ENCODE measurements around the gene WBP11.
"Not testable (repeated sequence)": the region's sequence is repeated elsewhere in the genome, so short reads cannot be mapped to it uniquely, and the experiment has no call there.

Gene WBP11

GRCh38 chr12:14773685-14774073 lies 29.6 kb downstream of the WBP11 start:
- DNase-seq (ENCODE audit: low spot score in 2 of 2), result no peak
- H3K4me1 Mint-ChIP-seq, result peaks cover 26% of the 10 kb centered on the region
- ATAC-seq (ENCODE audit: low read depth), result peak; percentile 3

DNA sequence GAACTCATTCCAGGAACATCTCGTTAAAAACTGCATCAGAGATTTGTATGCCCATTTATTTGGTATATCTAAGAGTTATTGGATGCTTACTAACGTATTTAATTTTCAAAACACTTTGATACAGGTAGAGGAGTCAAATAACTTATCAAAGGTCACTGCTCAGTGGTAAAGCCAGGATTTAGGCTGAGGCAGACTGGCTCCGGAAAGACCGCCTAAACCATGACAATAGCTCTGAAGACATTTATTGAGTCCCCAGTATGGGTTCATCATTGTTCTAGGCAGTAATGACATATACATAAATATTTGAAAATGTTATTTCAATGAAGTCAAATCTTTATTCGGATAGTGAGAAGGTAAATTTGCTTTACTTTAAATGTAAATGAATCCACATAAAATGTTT lies 30.3 kb downstream of the WBP11 start:
- no peaks in the 10 kb centered on the region for H3K36me3 Mint-ChIP-seq
- DNase-seq (ENCODE audit: low spot score in 2 of 2) (no peak), ATAC-seq (ENCODE audit: low read depth) (no peak)
- no peaks in the 10 kb centered on the region for H3K27me3 Mint-ChIP-seq
- H3K27ac Mint-ChIP-seq, result no peak overlapping the region
- H3K4me1 Mint-ChIP-seq, result peaks cover 26% of the 10 kb centered on the region
- no peaks in the 10 kb centered on the region for H3K9me3 Mint-ChIP-seq
- H3K4me3 Mint-ChIP-seq, result no peak overlapping the region

More at GRCh38 chr12:14773685-14774073, 29.6 kb downstream of the WBP11 start:
- peak overlapping the region; percentile 90 for H3K4me3 Mint-ChIP-seq
- H3K27ac Mint-ChIP-seq, result peak overlapping the region; percentile 92
- H3K9me3 Mint-ChIP-seq, result no peaks in the 10 kb centered on the region
- H3K36me3 Mint-ChIP-seq, result no peaks in the 10 kb centered on the region
- no peaks in the 10 kb centered on the region for H3K27me3 Mint-ChIP-seq

DNA sequence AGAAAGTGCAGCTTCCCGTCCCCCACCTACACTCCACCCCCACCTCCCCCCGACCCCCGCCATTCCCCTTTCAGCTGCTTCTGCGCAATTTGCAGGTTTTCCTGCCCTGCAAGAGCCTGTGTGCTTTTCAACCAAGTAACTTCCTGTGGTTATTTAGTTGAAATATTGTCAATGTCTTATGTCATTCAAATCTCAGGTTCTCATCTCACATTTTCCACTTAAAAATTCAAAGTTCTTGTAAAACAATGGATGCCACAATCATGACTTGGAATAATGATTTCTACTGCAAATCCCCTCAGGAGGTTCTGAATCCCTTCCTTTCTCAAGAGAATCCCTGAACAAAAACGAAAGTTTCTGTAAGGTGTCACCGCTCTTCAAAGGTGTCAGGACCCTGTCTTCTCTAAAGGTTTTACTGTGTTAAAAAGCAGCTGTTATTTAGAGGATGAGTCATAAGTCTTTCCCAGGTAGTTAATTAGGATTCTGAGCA lies 31.6 kb downstream of the WBP11 start:
- peaks cover 29% of the 10 kb centered on the region for H3K4me1 Mint-ChIP-seq
- no peaks in the 10 kb centered on the region for H3K27me3 Mint-ChIP-seq
- ATAC-seq (ENCODE audit: low read depth) (no peak), DNase-seq (ENCODE audit: low spot score in 2 of 2) (no peak)
- H3K27ac Mint-ChIP-seq, result peak overlapping the region; percentile 99
- peak overlapping the region; percentile 64 for H3K4me3 Mint-ChIP-seq
- H3K9me3 Mint-ChIP-seq, result no peaks in the 10 kb centered on the region
- peaks cover 11% of the 10 kb centered on the region for H3K36me3 Mint-ChIP-seq

GRCh38 chr12:14770496-14771461 lies 32.5 kb downstream of the WBP11 start:
- peaks cover 5% of the 10 kb centered on the region for H3K9me3 Mint-ChIP-seq
- peaks cover 19% of the 10 kb centered on the region for H3K36me3 Mint-ChIP-seq
- peak overlapping the region; percentile 99 for H3K27ac Mint-ChIP-seq
- ATAC-seq (ENCODE audit: low read depth) (peak; percentile 19), DNase-seq (ENCODE audit: low spot score in 2 of 2) (peak; percentile 97 to 98)
- no peaks in the 10 kb centered on the region for H3K27me3 Mint-ChIP-seq
- peaks cover 29% of the 10 kb centered on the region for H3K4me1 Mint-ChIP-seq
- H3K4me3 Mint-ChIP-seq, result peak overlapping the region; percentile 94

- ATAC-seq (ENCODE audit: low read depth) (peak; percentile 59), DNase-seq (ENCODE audit: low spot score in 2 of 2) (peak; percentile 96 to 98)
- Mint-ChIP-seq H3K27me3 (no peaks in the 10 kb centered on the region), H3K27ac (peak overlapping the region; percentile 99), H3K36me3 (peaks cover 26% of the 10 kb centered on the region), H3K9me3 (peaks cover 6% of the 10 kb centered on the region), H3K4me1 (peaks cover 24% of the 10 kb centered on the region), H3K4me3 (peak overlapping the region; percentile 94)
Observed at GRCh38 chr12:14769969-14770495, 33.2 kb downstream of the WBP11 start.

DNA sequence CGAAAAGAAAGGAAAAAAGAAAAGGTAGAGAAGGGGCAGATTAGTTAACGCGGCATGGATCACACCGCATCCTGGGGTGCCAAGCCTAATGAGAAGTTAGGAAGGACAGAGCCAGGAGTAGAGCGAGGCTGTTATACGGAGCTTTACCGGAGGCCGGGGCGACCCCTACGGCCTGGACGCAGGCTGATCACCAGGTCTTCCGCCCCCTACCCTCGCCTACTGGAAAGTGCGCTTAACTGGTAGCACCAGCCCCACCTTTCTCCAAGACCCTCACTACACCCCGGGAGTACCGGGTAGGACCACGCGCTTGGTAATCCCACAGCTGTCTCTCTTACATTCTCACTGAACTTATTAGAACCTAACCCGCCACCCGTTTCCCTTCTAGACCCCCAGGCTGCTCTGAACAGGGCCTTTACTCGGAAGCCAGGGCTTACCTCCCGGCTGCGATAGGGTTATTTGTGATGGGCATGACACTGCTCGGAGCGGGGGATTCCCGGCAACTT lies 33.8 kb downstream of the WBP11 start:
- no peaks in the 10 kb centered on the region for H3K27me3 Mint-ChIP-seq
- ATAC-seq (ENCODE audit: low read depth) (peak; percentile 4), DNase-seq (ENCODE audit: low spot score in 2 of 2) (no peak)
- H3K36me3 Mint-ChIP-seq, result peaks cover 29% of the 10 kb centered on the region
- peak overlapping the region; percentile 99 for H3K27ac Mint-ChIP-seq
- H3K4me3 Mint-ChIP-seq, result peak overlapping the region; percentile 94
- H3K4me1 Mint-ChIP-seq, result peaks cover 19% of the 10 kb centered on the region
- peaks cover 6% of the 10 kb centered on the region for H3K9me3 Mint-ChIP-seq

- no peaks in the 10 kb centered on the region for H3K27me3 Mint-ChIP-seq
- H3K36me3 Mint-ChIP-seq, result peaks cover 30% of the 10 kb centered on the region
- ATAC-seq (ENCODE audit: low read depth), result no peak
- H3K9me3 Mint-ChIP-seq, result peaks cover 7% of the 10 kb centered on the region
- DNase-seq (ENCODE audit: low spot score in 2 of 2), result peak; percentile 25 to 26
- peak overlapping the region; percentile 94 for H3K4me3 Mint-ChIP-seq
- H3K27ac Mint-ChIP-seq, result peak overlapping the region; percentile 99
- peaks cover 15% of the 10 kb centered on the region for H3K4me1 Mint-ChIP-seq
Observed at GRCh38 chr12:14768823-14769405, 34.4 kb downstream of the WBP11 start.

DNA sequence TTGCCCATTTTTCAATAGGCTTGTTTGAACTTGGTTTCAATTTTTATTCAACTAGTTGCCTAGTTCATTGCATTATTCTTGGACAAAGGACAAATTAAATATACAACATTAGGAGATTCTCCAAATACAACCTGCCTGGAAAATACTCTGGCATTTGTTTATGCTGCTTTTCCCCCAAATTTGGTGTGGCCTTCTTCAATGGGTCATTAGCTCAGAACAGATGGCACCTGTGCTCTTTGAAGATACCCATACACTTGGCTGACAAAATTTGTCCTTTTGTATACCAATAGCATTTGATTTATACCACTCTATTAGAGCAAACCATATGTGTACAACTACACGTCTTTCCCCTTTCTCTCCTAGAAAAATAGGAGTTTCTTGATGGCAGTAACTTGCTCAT lies 35.7 kb downstream of the WBP11 start:
- Mint-ChIP-seq H3K9me3 (peaks cover 8% of the 10 kb centered on the region), H3K27ac (peak overlapping the region; percentile 99), H3K4me3 (no peak overlapping the region), H3K36me3 (peaks cover 32% of the 10 kb centered on the region), H3K4me1 (peaks cover 16% of the 10 kb centered on the region), H3K27me3 (no peaks in the 10 kb centered on the region)
- ATAC-seq (ENCODE audit: low read depth), result no peak
- DNase-seq (ENCODE audit: low spot score in 2 of 2), result no peak

- no peak for DNase-seq (ENCODE audit: low spot score in 2 of 2)
- ATAC-seq (ENCODE audit: low read depth), result no peak
- peak overlapping the region; percentile 99 for H3K27ac Mint-ChIP-seq
- no peaks in the 10 kb centered on the region for H3K27me3 Mint-ChIP-seq
- peaks cover 13% of the 10 kb centered on the region for H3K4me1 Mint-ChIP-seq
- H3K4me3 Mint-ChIP-seq, result no peak overlapping the region
- peaks cover 11% of the 10 kb centered on the region for H3K9me3 Mint-ChIP-seq
- H3K36me3 Mint-ChIP-seq, result peaks cover 39% of the 10 kb centered on the region
Observed at GRCh38 chr12:14766649-14767215, 36.5 kb downstream of the WBP11 start.

GRCh38 chr12:14766020-14766419 lies 37.3 kb downstream of the WBP11 start:
- H3K4me3 Mint-ChIP-seq; H3K27ac Mint-ChIP-seq; DNase-seq (ENCODE audit: low spot score in 2 of 2); H3K27me3 Mint-ChIP-seq; ATAC-seq (ENCODE audit: low read depth): not testable (repeated sequence)
- Mint-ChIP-seq H3K36me3 (peaks cover 44% of the 10 kb centered on the region), H3K4me1 (peaks cover 12% of the 10 kb centered on the region), H3K9me3 (peaks cover 13% of the 10 kb centered on the region)

DNA sequence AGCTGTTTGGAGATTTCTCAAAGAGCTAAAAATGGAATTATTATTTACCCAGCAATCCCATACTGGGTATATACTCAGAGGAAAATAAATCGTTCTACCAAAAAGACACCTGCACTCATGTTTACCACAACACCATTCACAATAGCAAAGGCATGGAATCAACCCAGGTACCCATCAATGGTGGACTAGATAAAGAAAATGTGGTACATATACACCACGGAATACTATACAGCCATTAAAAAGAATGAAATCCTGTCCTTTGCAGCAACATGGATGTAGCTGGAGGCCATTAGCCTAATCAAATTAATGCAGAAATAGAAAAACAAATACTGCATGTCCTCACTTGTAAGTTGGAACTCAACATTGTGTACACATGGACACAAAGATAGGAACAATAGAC lies 37.9 kb downstream of the WBP11 start:
- Mint-ChIP-seq H3K27ac (no peak overlapping the region), H3K36me3 (peaks cover 47% of the 10 kb centered on the region), H3K4me1 (peaks cover 12% of the 10 kb centered on the region), H3K27me3 (no peaks in the 10 kb centered on the region), H3K4me3 (no peak overlapping the region), H3K9me3 (peaks cover 14% of the 10 kb centered on the region)
- DNase-seq (ENCODE audit: low spot score in 2 of 2) (no peak), ATAC-seq (ENCODE audit: low read depth) (no peak)

DNA sequence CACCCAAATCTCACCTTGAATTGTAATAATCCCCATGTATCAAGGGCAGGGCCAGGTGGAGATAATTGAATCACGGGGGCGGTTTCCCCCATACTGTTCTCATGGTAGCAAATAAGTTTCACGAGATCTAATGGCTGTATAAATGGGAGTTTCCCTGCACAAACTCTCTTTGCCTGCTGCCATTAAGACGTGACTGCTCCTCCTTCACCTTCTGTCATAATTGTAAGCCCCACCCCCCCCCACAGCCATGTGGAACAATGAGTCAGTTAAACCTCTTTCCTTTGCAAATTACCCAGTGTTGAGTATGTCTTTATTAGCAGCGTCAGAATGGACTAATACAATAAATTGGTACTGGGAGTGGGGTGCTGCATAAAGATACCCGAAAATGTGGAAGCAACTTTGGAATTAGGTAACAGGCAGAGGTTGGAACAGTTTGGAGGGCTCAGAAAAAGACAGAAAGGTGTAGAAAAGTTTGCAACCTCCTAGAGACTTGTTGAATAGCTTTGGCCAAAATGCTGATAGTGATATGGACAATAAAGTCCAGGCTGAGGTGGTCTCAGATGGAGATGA lies 43.5 kb downstream of the WBP11 start:
- H3K27ac Mint-ChIP-seq, result not testable (repeated sequence)

GRCh38 chr12:14756334-14757143 lies 46.7 kb downstream of the WBP11 start:
- DNase-seq (ENCODE audit: low spot score in 2 of 2) (no peak), ATAC-seq (ENCODE audit: low read depth) (no peak)
- no peak overlapping the region for H3K27ac Mint-ChIP-seq
- peaks cover 7% of the 10 kb centered on the region for H3K9me3 Mint-ChIP-seq
- H3K27me3 Mint-ChIP-seq, result no peaks in the 10 kb centered on the region
- H3K4me3 Mint-ChIP-seq, result no peak overlapping the region
- peaks cover 18% of the 10 kb centered on the region for H3K36me3 Mint-ChIP-seq
- H3K4me1 Mint-ChIP-seq, result peaks cover 3% of the 10 kb centered on the region

More for the DNA sequence above, 43.5 kb downstream of the WBP11 start:
- H3K27me3 Mint-ChIP-seq; H3K4me1 Mint-ChIP-seq; ATAC-seq (ENCODE audit: low read depth); H3K4me3 Mint-ChIP-seq; DNase-seq (ENCODE audit: low spot score in 2 of 2): not testable (repeated sequence)
- Mint-ChIP-seq H3K9me3 (peaks cover 12% of the 10 kb centered on the region), H3K36me3 (peaks cover 32% of the 10 kb centered on the region)

Measured in memory B cell (primary cell).